Stimulated activated CD8-positive, alpha-beta memory T cell treated with anti-CD3 and anti-CD28 coated beads, Interleukin-4, amount 100 ng/mL, for 48 hours (primary cell): ENCODE data around the gene TTLL11.
"Not testable (repeated sequence)": the region's sequence is repeated elsewhere in the genome, so short reads cannot be mapped to it uniquely, and the experiment has no call there.

Source experiments
- DNase-seq: peaks from one replicate; pipeline ENCODE4 v3.0.0-alpha.2; 2020

TTLL11 gene

GRCh38 chr9:121995997-121996396 lies 97.1 kb downstream of the TTLL11 start:
- DNase-seq = no peak

GRCh38 chr9:121992571-121993212 lies 100.4 kb downstream of the TTLL11 start:
- peak; percentile 55 for DNase-seq

GRCh38 chr9:121991307-121991661 lies 101.8 kb downstream of the TTLL11 start:
- DNase-seq = no peak

- DNase-seq = no peak
Observed at GRCh38 chr9:121990600-121991306, 102.4 kb downstream of the TTLL11 start.

- DNase-seq = no peak
Observed at GRCh38 chr9:121989010-121989409, 104.1 kb downstream of the TTLL11 start.

GRCh38 chr9:121987314-121987713 lies 105.8 kb downstream of the TTLL11 start:
- DNase-seq = no peak

- no peak for DNase-seq
Observed at GRCh38 chr9:121985792-121986494, 107.2 kb downstream of the TTLL11 start.

- DNase-seq = no peak
Observed at GRCh38 chr9:121984726-121985402, 108.2 kb downstream of the TTLL11 start.

GRCh38 chr9:121983736-121984135 lies 109.4 kb downstream of the TTLL11 start:
- DNase-seq = no peak

GRCh38 chr9:121981118-121981883 lies 111.8 kb downstream of the TTLL11 start:
- no peak for DNase-seq

- DNase-seq = not testable (repeated sequence)
Observed at GRCh38 chr9:121980665-121981064, 112.4 kb downstream of the TTLL11 start.

- DNase-seq = no peak
Observed at GRCh38 chr9:121979736-121980135, 113.4 kb downstream of the TTLL11 start.

- no peak for DNase-seq
Observed at GRCh38 chr9:121976751-121977150, 116.4 kb downstream of the TTLL11 start.

- no peak for DNase-seq
Observed at GRCh38 chr9:121975801-121976277, 117.3 kb downstream of the TTLL11 start.

- DNase-seq = no peak
Observed at GRCh38 chr9:121974421-121974820, 118.7 kb downstream of the TTLL11 start.

GRCh38 chr9:121972501-121972981 lies 120.6 kb downstream of the TTLL11 start:
- DNase-seq = no peak

GRCh38 chr9:121968056-121968455 lies 125.1 kb downstream of the TTLL11 start:
- no peak for DNase-seq

GRCh38 chr9:121966706-121967105 lies 126.4 kb downstream of the TTLL11 start:
- DNase-seq = no peak

GRCh38 chr9:121963528-121963995 lies 129.5 kb downstream of the TTLL11 start:
- no peak for DNase-seq

GRCh38 chr9:121962421-121962820 lies 130.7 kb downstream of the TTLL11 start:
- no peak for DNase-seq

- DNase-seq = no peak
Observed at GRCh38 chr9:121960665-121961064, 132.4 kb downstream of the TTLL11 start.

- no peak for DNase-seq
Observed at GRCh38 chr9:121958530-121958929, 134.6 kb downstream of the TTLL11 start.
